Measurements from ENCODE around the gene CHORDC1. TPM values are rescaled to one million over a fixed set of nuclear protein-coding genes. Genes with fewer than 3 reads are reported as not detected.

Gene CHORDC1
- total and polyA plus RNA-seq, 2 of the 8 experiments (the other 6 are each of a cell fraction or from before 2014, with no cell fraction given) = 28.9 to 97.1 TPM

GRCh38 chr11:90256404-90257157 lies 33.7 kb upstream of the CHORDC1 start:
- Histone ChIP-seq H3K9me3 (ENCODE audit: insufficient read depth in 2 of 2, low read depth in 1 of 2, low read length in 1 of 2) (no peaks in the 10 kb centered on the region), H3K4me2 (ENCODE audit: insufficient read depth in 1 of 2, low read depth in 2 of 2, low read length in 2 of 2) (no peak overlapping the region), H2BK15ac (ENCODE audit: low read length) (0 out of 2 replicates have a peak overlapping the region, but pooled peaks have one; percentile 67), H3K4ac (replicated peaks; ENCODE audit: insufficient read length, low read depth, low read length) (no peak overlapping the region), H3K23ac (ENCODE audit: insufficient read length) (no peak overlapping the region), H4K91ac (replicated peaks; ENCODE audit: insufficient read length, low read length) (no peak overlapping the region), H2BK120ac (replicated peaks; ENCODE audit: low read depth, low read length) (no peak overlapping the region), H3K23me2 (ENCODE audit: low read depth, low read length) (no peaks in the 10 kb centered on the region), H2AK5ac (ENCODE audit: low read depth, low read length) (no peak overlapping the region), H3K27ac (ENCODE audit: low read depth, low read length) (no peak overlapping the region), H3K18ac (ENCODE audit: extremely low read depth, low read length) (no peak overlapping the region), H3K79me1 (ENCODE audit: low read depth, low read length) (no peaks in the 10 kb centered on the region), H2BK5ac (ENCODE audit: low read depth, low read length) (no peak overlapping the region), H2BK20ac (ENCODE audit: low read length) (0 out of 2 replicates have a peak overlapping the region, but pooled peaks have one; percentile 3), H3K56ac (replicated peaks; ENCODE audit: insufficient read length, low read depth, low read length) (no peak overlapping the region), H4K5ac (ENCODE audit: insufficient read length, low read depth, low read length) (no peak overlapping the region), H3K36me3 (ENCODE audit: control insufficient read depth in 2 of 4, insufficient read depth in 4 of 4, low read length in 3 of 4) (no peaks in the 10 kb centered on the region), H3K4me1 (replicated peaks in 1 of 4; ENCODE audit: control insufficient read depth in 3 of 4, insufficient read depth in 4 of 4, low read length in 3 of 4) (no peaks in the 10 kb centered on the region), H3K14ac (ENCODE audit: insufficient read length) (no peak overlapping the region), H3K27me3 (replicated peaks in 1 of 4; ENCODE audit: control insufficient read depth in 3 of 4, extremely low read depth in 1 of 4, insufficient read depth in 3 of 4, low read length in 3 of 4) (no peaks in the 10 kb centered on the region), H3K4me3 (ENCODE audit: extremely low read depth in 1 of 4, insufficient read depth in 2 of 4, low read depth in 3 of 4, low read length in 4 of 4) (no peak overlapping the region), H3K79me2 (ENCODE audit: control insufficient read depth in 1 of 2, insufficient read depth in 2 of 2, low read length in 2 of 2) (no peaks in the 10 kb centered on the region), H2AFZ (ENCODE audit: low read length) (no peak overlapping the region), H4K8ac (ENCODE audit: extremely low read depth, insufficient read depth, low read length) (no peak overlapping the region), H3K9ac (replicated peaks in 1 of 4; ENCODE audit: extremely low read depth in 1 of 4, low read depth in 3 of 4, low read length in 3 of 4) (no peak overlapping the region), H4K20me1 (replicated peaks in 1 of 2; ENCODE audit: control insufficient read depth in 1 of 2, insufficient read depth in 2 of 2, low read length in 2 of 2) (no peaks in the 10 kb centered on the region), H2BK12ac (ENCODE audit: low read depth, low read length) (no peak overlapping the region)
- 81% methylated on average over 8 of the region's 8 CpGs; no CpG with 5 or more reads in 1 of the 2 experiments for WGBS, 2 experiments (ENCODE audit: extremely low coverage in 1 of 2, insufficient coverage in 1 of 2, insufficient read length in 1 of 2, insufficient replicate concordance in 2 of 2, low coverage in 1 of 2, low lambda C conversion rate in 2 of 2, missing lambda C conversion rate in 1 of 2)
- DNase-seq (ENCODE audit: low read depth in 1 of 2, low spot score in 2 of 2) (no peak), FAIRE-seq (no peak)
- POLR2A ChIA-PET (ENCODE audit: partially characterized antibody) = no interaction called here
- CTCF ChIA-PET (ENCODE audit: partially characterized antibody) = interaction anchor here (0.5 to 2.9 kb wide), 4 partner anchors 25 to 676 kb away, joined by 3 to 11 read pairs (median 4); no protein-coding TSS in a partner anchor
- TF ChIP-seq ZNF274 (IDR thresholded peaks at IDR 0.05; ENCODE audit: borderline replicate concordance, extremely low read depth, low read length) = no peak
- no peak for TF ChIP-seq RNF2 (IDR thresholded peaks at IDR 0.05; ENCODE audit: borderline replicate concordance, low read depth, low read length, missing control alignments, poor library complexity, severe bottlenecking)
- TF ChIP-seq SUZ12 (IDR thresholded peaks at IDR 0.05; ENCODE audit: low read length) = no peak
- no peak for TF ChIP-seq ATF2 (IDR thresholded peaks at IDR 0.05; ENCODE audit: low read length)
- no peak for TF ChIP-seq BACH1 (IDR thresholded peaks at IDR 0.05; ENCODE audit: low read length)
